Loucy (cell line): Measurements from ENCODE around the gene ANKRD65.
"Not testable (repeated sequence)": the region's sequence is repeated elsewhere in the genome, so short reads cannot be mapped to it uniquely, and the experiment has no call there.

ENCODE experiments used
- H2AFZ ChIP-seq: fragments of 200-600 bp; sonication (generic); 2 replicates; pipeline ENCODE4 v1.6.0; 2016; ENCODE audit warnings: antibody characterized with exemption, mild to moderate bottlenecking, low read length, moderate library complexity
- H3F3A ChIP-seq: fragments of 200-600 bp; 2 replicates; pipeline ENCODE4 v1.6.0; 2016; ENCODE audit warnings: antibody characterized with exemption, low read depth, mild to moderate bottlenecking
- H3K27me3 ChIP-seq: fragments of 200-600 bp; sonication (generic); 2 replicates; pipeline ENCODE4 v1.6.1; 2014; ENCODE audit warnings: low read length, mild to moderate bottlenecking; ENCODE audit not compliant: insufficient read depth, poor library complexity, severe bottlenecking
- H3K36me3 ChIP-seq: fragments of 200-600 bp; sonication (generic); 2 replicates; pipeline ENCODE4 v1.6.1; 2016; ENCODE audit warnings: low read length; ENCODE audit not compliant: insufficient read depth
- H3K4me1 ChIP-seq: fragments of 200-600 bp; sonication (generic); 2 replicates; pipeline ENCODE4 v1.5.1; 2014; ENCODE audit warnings: low read length, mild to moderate bottlenecking; ENCODE audit not compliant: insufficient read depth, poor library complexity, severe bottlenecking
- H3K4me2 ChIP-seq: fragments of 200-600 bp; sonication (generic); 2 replicates; pipeline ENCODE4 v1.6.0; 2014; ENCODE audit warnings: antibody characterized with exemption, low read length, low read depth, mild to moderate bottlenecking; ENCODE audit not compliant: poor library complexity, severe bottlenecking
- H3K4me3 ChIP-seq: fragments of 200-600 bp; sonication (generic); 2 replicates; pipeline ENCODE4 v1.5.1; 2014; ENCODE audit warnings: low read length, mild to moderate bottlenecking, mixed read lengths; ENCODE audit not compliant: poor library complexity, severe bottlenecking
- H3K79me2 ChIP-seq: fragments of 200-600 bp; sonication (generic); 2 replicates; pipeline ENCODE4 v1.6.1; 2014; ENCODE audit warnings: low read length; ENCODE audit not compliant: insufficient read depth
- H3K9ac ChIP-seq: fragments of 200-600 bp; sonication (generic); 2 replicates; pipeline ENCODE4 v1.6.0; 2014; ENCODE audit warnings: mild to moderate bottlenecking, low read depth, low read length, moderate library complexity; ENCODE audit not compliant: poor library complexity, severe bottlenecking
- H3K9me2 ChIP-seq: fragments of 200-600 bp; sonication (generic); replicated peaks from 2 replicates; pipeline ENCODE4 v1.6.1; 2016; ENCODE audit warnings: low read depth, low read length, mixed read lengths
- H3K9me3 ChIP-seq: fragments of 200-600 bp; sonication (generic); 2 replicates; pipeline ENCODE4 v1.6.1; 2014; ENCODE audit warnings: mild to moderate bottlenecking, antibody characterized with exemption, low read length, low read depth; ENCODE audit not compliant: insufficient read depth
- H4K20me1 ChIP-seq: fragments of 200-600 bp; sonication (generic); 2 replicates; pipeline ENCODE4 v1.6.0; 2014; ENCODE audit warnings: antibody characterized with exemption, low read length, mild to moderate bottlenecking; ENCODE audit not compliant: insufficient read depth, poor library complexity, severe bottlenecking
- EZH2phosphoT487 ChIP-seq: fragments of 200-600 bp; IDR thresholded peaks from 2 replicates; pipeline ENCODE4 v1.6.1; 2018; ENCODE audit warnings: antibody characterized with exemption, mild to moderate bottlenecking, moderate library complexity, borderline replicate concordance
- TF ChIP-seq, protein P1 (sequence below): fragments of 200-600 bp; sonication (generic); conservative IDR thresholded peaks from 2 replicates; pipeline ENCODE4 v1.5.1; 2014; ENCODE audit warnings: mild to moderate bottlenecking, antibody characterized with exemption, low read length

Gene ANKRD65

DNA sequence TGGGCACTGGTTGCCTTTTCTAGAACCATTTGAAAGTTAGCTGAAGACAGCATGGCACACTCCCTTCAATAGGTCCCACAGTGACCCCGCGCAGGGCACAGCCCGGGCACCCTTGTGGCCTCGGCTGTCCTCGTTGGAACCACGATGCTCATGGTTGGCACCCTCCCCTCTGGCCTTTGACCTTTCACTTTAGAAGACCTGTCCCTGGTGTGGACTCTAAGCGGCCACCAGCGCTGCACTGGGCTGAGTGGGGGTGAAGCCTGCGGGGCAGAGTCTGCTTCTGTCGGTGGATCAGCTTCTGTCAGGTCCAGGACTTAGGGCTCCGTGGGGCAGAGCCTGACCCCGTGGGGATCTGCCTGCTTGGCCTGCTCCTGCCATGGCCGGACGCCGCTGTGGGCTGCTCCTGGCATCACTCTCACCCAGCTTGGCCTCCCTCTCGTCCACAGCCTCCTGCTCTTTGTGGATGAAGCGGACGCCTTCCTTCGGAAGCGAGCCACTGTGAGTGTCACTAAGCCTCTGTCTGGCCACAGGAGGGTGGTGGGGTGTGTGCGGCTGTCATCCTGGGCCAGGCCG, 35.7 kb upstream of the ANKRD65 start:
- not testable (repeated sequence) for H3K36me3 ChIP-seq, H2AFZ ChIP-seq, H3K4me2 ChIP-seq, H3K9me2 ChIP-seq, H3K4me1 ChIP-seq, H3K9me3 ChIP-seq, H4K20me1 ChIP-seq, H3F3A ChIP-seq, H3K79me2 ChIP-seq, H3K9ac ChIP-seq, H3K27me3 ChIP-seq, H3K4me3 ChIP-seq

DNA sequence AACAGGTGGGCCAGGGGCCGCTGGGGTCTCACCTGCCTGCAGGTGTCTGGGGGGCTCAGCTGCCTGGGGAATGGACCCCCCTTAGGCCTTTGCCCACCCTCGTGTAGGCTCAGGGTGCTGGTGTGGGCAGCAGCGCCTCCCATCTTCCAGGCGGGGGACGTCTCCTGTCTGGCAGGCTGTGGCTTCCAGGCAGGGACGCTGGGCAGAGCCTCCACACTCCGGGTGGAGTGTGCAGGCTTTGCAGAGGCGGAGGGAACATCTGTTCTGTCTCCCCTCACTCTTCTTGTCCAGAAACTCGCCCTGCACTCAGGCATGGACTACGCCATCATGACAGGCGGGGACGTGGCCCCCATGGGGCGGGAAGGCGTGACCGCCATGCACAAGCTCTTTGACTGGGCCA, 34.9 kb upstream of the ANKRD65 start:
- not testable (repeated sequence) for H3K4me3 ChIP-seq, H3K9me3 ChIP-seq, H3K79me2 ChIP-seq, H3K36me3 ChIP-seq, H3F3A ChIP-seq, H4K20me1 ChIP-seq, H3K27me3 ChIP-seq, H3K9me2 ChIP-seq, H3K4me2 ChIP-seq, H2AFZ ChIP-seq, H3K4me1 ChIP-seq, H3K9ac ChIP-seq

DNA sequence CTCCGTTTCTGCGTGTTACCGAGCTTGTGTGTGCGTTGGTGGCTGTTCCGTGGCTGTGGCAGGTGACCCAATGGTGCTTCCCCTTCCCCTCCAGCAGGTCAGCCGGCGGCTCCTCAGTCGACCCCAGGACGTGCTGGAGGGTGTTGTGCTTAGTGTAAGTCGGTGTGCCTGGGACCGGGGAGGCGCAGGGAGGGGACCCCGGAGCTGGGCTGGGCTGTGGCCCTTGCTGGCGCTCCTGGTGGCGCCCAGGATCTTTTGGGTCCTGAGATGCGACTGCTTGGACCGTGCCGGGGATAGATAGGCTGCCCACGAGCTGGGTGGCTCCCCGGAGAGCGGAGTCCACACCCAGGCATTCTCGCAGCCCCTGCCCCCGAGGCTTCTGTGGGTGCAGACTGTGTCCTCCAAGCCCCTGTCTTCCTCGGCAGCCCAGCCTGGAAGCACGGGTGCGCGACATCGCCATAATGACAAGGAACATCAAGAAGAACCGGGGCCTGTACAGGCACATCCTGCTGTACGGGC, 34.3 kb upstream of the ANKRD65 start:
- no peaks in the 10 kb centered on the region for H3K79me2 ChIP-seq
- H3K36me3 ChIP-seq = no peaks in the 10 kb centered on the region
- no peak overlapping the region for H3K4me2 ChIP-seq
- H4K20me1 ChIP-seq = no peaks in the 10 kb centered on the region
- no peak overlapping the region for H3K9ac ChIP-seq
- H3F3A ChIP-seq = no peaks in the 10 kb centered on the region
- no peaks in the 10 kb centered on the region for H3K9me3 ChIP-seq
- H3K9me2 ChIP-seq = no peaks in the 10 kb centered on the region
- H2AFZ ChIP-seq = no peak overlapping the region
- H3K4me3 ChIP-seq = no peak overlapping the region
- no peaks in the 10 kb centered on the region for H3K27me3 ChIP-seq
- TF ChIP-seq, protein P1, sequence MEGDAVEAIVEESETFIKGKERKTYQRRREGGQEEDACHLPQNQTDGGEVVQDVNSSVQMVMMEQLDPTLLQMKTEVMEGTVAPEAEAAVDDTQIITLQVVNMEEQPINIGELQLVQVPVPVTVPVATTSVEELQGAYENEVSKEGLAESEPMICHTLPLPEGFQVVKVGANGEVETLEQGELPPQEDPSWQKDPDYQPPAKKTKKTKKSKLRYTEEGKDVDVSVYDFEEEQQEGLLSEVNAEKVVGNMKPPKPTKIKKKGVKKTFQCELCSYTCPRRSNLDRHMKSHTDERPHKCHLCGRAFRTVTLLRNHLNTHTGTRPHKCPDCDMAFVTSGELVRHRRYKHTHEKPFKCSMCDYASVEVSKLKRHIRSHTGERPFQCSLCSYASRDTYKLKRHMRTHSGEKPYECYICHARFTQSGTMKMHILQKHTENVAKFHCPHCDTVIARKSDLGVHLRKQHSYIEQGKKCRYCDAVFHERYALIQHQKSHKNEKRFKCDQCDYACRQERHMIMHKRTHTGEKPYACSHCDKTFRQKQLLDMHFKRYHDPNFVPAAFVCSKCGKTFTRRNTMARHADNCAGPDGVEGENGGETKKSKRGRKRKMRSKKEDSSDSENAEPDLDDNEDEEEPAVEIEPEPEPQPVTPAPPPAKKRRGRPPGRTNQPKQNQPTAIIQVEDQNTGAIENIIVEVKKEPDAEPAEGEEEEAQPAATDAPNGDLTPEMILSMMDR = no peak
- no peak for TF ChIP-seq EZH2phosphoT487
- H3K4me1 ChIP-seq = no peaks in the 10 kb centered on the region

DNA sequence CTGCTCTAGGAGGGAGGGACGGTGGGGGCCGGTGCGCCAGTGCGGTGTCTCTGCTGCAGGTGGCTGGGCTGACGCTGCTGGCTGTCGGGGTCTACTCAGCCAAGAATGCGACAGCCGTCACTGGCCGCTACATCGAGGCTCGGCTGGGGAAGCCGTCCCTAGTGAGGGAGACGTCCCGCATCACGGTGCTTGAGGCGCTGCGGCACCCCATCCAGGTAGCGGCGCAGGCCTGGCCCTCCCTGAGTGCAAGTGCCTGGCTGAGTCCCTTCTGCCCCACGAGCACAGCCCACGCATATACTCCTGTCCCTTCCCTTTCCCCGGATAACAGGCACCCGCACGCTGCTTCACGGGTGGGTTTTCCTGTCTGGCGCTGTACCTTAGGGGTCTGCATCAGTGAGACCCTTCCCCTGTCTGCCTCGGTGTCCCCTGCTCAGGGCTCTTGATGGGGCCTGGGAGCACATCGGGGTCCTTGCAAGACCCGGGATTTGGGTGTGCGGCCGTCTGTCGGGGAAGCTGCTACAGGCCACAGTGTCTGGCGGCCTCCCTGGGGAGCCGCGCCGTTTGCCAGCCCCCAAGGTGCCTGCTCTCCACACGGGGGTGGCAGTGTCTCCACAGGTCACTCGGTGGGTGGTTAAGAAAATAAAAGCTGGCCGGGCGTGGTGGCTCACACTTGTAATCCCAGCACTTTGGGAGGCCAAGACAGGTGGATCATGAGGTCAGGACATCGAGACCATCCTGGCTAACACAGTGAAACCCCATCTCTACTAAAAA, 33.4 kb upstream of the ANKRD65 start:
- H3K79me2 ChIP-seq, H3K4me3 ChIP-seq, H3K9me2 ChIP-seq, H2AFZ ChIP-seq, H3K9ac ChIP-seq, H3K36me3 ChIP-seq, H4K20me1 ChIP-seq, H3K4me2 ChIP-seq, H3K27me3 ChIP-seq, H3F3A ChIP-seq, H3K9me3 ChIP-seq, H3K4me1 ChIP-seq: not testable (repeated sequence)
